PC-3 (cell line): ENCODE measurements around the gene FOXN3.

ENCODE experiments used
- CTCF ChIP-seq: fragments of 300-600 bp; sonication (generic); conservative IDR thresholded peaks from 2 replicates; pipeline ENCODE4 v1.5.1; 2017; ENCODE audit warnings: antibody characterized with exemption, low read depth, mild to moderate bottlenecking, low read length
- EZH2phosphoT487 ChIP-seq: fragments of 300-600 bp; sonication (generic); IDR thresholded peaks from 2 replicates; pipeline ENCODE4 v1.6.1; 2018; ENCODE audit warnings: mild to moderate bottlenecking, antibody characterized with exemption, low read length, borderline replicate concordance

- TF ChIP-seq EZH2phosphoT487 (no peak), CTCF (no peak)
These were observed 67.6 kb downstream of the FOXN3 start for GRCh38 chr14:89349171-89350008.
